Parathyroid adenoma (tissue), 2 donors: ENCODE measurements around the gene MAFB.

Source experiments
- H2AFZ ChIP-seq: fragments of 300-600 bp; sonication (generic); one replicate; pipeline ENCODE4 v1.7.0; 2017; ENCODE audit warnings: antibody characterized with exemption, mild to moderate bottlenecking
- H3K27ac ChIP-seq: fragments of 300-600 bp; sonication (generic); one replicate; pipeline ENCODE4 v1.7.0; 2017
- H3K27me3 ChIP-seq: fragments of 300-600 bp; sonication (generic); one replicate; pipeline ENCODE4 v1.7.0; 2017; ENCODE audit warnings: low read length; ENCODE audit not compliant: control insufficient read depth, insufficient read depth
- H3K36me3 ChIP-seq: fragments of 300-600 bp; sonication (generic); one replicate; pipeline ENCODE4 v1.7.0; 2017; ENCODE audit warnings: low read length; ENCODE audit not compliant: control insufficient read depth, insufficient read depth
- H3K4me1 ChIP-seq: fragments of 300-600 bp; sonication (generic); one replicate; pipeline ENCODE4 v1.7.0; 2017; ENCODE audit warnings: control low read depth
- H3K4me2 ChIP-seq: fragments of 300-600 bp; sonication (generic); one replicate; pipeline ENCODE4 v1.7.0; 2017; ENCODE audit warnings: low read length
- H3K4me3 ChIP-seq: fragments of 300-600 bp; sonication (generic); one replicate; pipeline ENCODE4 v1.7.0; 2017; ENCODE audit warnings: low read depth, low read length
- H3K79me2 ChIP-seq: fragments of 300-600 bp; sonication (generic); one replicate; pipeline ENCODE4 v1.7.0; 2017; ENCODE audit warnings: control low read depth
- H3K9ac ChIP-seq: fragments of 300-600 bp; sonication (generic); one replicate; pipeline ENCODE4 v1.7.0; 2017; ENCODE audit warnings: mild to moderate bottlenecking
- H3K9me3 ChIP-seq: fragments of 300-600 bp; sonication (generic); one replicate; pipeline ENCODE4 v1.7.0; 2017; ENCODE audit warnings: low read length; ENCODE audit not compliant: control insufficient read depth
- TF ChIP-seq, protein P1 (sequence below): fragments of 300-600 bp; sonication (generic); IDR thresholded peaks from one replicate; pipeline ENCODE4 v1.7.0; 2017; ENCODE audit warnings: antibody characterized with exemption, mild to moderate bottlenecking
- donor health status: primary hyperparathyroidism.

The MAFB gene

DNA sequence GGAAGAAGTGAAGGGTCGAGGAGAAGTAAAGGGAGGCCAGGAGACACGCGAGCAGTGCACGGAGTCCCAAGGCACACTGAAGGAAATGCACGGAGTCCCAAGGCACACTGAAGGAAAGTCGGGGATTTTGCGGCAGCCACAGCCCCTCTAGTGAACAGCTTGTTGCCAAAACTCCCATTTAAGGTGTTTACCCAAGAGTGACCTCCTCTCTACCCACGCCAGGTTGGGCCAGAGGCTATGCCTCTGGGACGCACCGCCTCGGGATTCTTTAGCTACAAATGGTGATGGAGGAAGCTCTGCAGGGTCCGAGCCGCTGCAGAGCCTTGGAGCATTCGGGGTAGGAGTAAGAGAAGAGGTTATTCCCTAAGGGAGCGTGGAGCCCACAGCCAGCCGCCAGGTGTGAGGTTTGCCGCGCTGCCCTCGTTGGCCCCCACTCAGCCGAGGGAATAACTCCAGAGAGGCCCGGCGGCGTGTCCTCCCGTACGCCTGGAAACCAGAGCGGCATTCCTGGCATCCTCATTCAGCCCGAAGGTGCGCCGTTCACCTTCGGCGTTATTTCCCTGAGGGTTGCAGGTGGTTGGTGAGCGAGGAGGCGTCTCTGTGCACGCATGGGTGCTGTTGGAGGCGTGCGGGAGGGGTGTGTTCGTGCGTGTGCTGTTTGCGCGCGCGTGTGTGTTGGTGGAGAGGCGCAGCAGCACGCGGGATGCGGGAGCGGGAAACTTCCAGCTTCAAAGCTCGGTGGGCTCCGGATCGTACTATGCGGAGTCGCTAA lies 3.4 kb upstream of the MAFB start:
- Histone ChIP-seq H3K36me3 (peaks cover 5% of the 10 kb centered on the region), H3K9me3 (no peaks in the 10 kb centered on the region), H3K9ac (peak overlapping the region; percentile 96), H3K27me3 (no peaks in the 10 kb centered on the region), H3K27ac (peak overlapping the region; percentile 98), H3K4me3 (peak overlapping the region; percentile 95), H2AFZ (no peak overlapping the region), H3K4me1 (peaks cover 46% of the 10 kb centered on the region), H3K79me2 (peaks cover 14% of the 10 kb centered on the region), H3K4me2 (peak overlapping the region; percentile 96)
- TF ChIP-seq, protein P1, sequence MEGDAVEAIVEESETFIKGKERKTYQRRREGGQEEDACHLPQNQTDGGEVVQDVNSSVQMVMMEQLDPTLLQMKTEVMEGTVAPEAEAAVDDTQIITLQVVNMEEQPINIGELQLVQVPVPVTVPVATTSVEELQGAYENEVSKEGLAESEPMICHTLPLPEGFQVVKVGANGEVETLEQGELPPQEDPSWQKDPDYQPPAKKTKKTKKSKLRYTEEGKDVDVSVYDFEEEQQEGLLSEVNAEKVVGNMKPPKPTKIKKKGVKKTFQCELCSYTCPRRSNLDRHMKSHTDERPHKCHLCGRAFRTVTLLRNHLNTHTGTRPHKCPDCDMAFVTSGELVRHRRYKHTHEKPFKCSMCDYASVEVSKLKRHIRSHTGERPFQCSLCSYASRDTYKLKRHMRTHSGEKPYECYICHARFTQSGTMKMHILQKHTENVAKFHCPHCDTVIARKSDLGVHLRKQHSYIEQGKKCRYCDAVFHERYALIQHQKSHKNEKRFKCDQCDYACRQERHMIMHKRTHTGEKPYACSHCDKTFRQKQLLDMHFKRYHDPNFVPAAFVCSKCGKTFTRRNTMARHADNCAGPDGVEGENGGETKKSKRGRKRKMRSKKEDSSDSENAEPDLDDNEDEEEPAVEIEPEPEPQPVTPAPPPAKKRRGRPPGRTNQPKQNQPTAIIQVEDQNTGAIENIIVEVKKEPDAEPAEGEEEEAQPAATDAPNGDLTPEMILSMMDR, result no peak

DNA sequence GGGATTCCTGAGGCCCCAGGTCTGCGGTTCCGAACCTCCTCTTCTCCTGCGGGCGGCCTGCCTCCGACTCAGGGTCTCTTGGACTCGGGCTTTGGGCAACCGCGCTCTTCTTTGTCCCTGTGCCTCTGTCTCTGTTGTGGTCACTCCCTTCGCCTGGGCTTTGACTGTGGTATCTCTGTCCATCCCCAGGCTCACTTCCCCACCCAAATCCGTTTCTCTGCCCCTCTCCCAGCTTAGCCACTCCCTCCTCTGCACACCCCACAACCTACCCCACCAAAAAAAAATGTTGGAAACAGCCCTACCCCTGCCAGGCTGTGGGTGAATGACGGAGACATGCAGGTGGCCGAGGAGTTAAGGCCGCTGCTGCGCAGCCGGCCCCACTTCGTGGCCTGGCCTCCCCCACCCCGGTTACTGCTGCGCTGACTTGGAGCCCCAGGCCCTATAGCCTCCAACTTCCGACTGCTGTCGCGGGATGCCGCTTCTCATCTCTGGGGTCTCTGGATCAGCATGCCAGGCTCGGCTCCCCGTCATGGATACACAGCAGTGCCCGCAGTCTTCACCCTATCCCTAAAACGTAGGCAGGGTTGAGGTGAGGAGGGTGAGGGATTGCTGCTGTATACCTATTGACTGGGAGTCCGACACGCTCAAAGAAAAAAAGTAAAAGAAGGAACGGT lies 2.7 kb upstream of the MAFB start:
- no peaks in the 10 kb centered on the region for H3K9me3 ChIP-seq
- peak overlapping the region; percentile 95 for H3K4me3 ChIP-seq
- peak overlapping the region; percentile 96 for H3K4me2 ChIP-seq
- H3K4me1 ChIP-seq, result peaks cover 38% of the 10 kb centered on the region
- peaks cover 13% of the 10 kb centered on the region for H3K36me3 ChIP-seq
- no peak overlapping the region for H2AFZ ChIP-seq
- peak overlapping the region; percentile 96 for H3K9ac ChIP-seq
- H3K79me2 ChIP-seq, result peaks cover 21% of the 10 kb centered on the region
- no peaks in the 10 kb centered on the region for H3K27me3 ChIP-seq
- TF ChIP-seq, protein P1, result no peak
- H3K27ac ChIP-seq, result peak overlapping the region; percentile 98

DNA sequence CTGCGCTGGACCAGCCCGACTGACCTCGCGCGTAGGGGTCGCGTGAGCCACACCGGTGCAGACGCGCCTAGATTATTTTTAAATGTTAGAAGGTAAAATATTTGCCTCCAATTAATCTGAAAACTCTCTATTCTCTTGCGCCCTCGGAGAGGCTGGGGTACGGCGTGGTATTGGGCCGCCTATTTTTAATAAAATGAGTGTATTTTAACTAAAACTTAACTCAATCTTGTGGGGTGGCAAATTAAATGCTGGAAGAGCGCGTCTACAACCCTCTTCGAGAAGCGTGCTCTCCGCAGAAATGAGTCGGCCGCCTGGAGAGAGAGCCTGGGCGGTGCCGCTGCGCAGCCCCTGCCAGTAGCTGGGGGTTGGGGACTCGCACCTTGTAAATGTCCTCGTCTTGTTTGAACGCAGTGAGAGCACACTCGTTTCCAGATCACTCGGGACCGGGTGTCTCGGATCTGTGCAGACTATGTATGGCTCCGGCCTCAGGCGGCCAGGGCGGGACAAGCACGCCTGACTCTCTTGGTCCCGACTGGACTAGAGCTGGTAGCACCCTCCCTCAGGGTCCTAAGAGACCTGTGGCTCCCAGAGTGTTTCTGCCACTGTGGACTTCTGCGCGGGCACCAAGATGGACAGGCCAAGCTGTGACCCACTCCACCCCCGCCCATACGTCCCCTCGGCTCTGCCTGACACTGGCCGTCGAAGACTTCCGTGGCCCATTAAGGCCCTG lies 2.0 kb upstream of the MAFB start:
- H3K9ac ChIP-seq, result peak overlapping the region; percentile 96
- H2AFZ ChIP-seq, result no peak overlapping the region
- H3K4me1 ChIP-seq, result peaks cover 31% of the 10 kb centered on the region
- TF ChIP-seq, protein P1, result no peak
- H3K27me3 ChIP-seq, result no peaks in the 10 kb centered on the region
- H3K9me3 ChIP-seq, result no peaks in the 10 kb centered on the region
- H3K27ac ChIP-seq, result peak overlapping the region; percentile 98
- H3K4me3 ChIP-seq, result peak overlapping the region; percentile 95
- peaks cover 20% of the 10 kb centered on the region for H3K36me3 ChIP-seq
- H3K79me2 ChIP-seq, result peaks cover 28% of the 10 kb centered on the region
- peak overlapping the region; percentile 96 for H3K4me2 ChIP-seq

DNA sequence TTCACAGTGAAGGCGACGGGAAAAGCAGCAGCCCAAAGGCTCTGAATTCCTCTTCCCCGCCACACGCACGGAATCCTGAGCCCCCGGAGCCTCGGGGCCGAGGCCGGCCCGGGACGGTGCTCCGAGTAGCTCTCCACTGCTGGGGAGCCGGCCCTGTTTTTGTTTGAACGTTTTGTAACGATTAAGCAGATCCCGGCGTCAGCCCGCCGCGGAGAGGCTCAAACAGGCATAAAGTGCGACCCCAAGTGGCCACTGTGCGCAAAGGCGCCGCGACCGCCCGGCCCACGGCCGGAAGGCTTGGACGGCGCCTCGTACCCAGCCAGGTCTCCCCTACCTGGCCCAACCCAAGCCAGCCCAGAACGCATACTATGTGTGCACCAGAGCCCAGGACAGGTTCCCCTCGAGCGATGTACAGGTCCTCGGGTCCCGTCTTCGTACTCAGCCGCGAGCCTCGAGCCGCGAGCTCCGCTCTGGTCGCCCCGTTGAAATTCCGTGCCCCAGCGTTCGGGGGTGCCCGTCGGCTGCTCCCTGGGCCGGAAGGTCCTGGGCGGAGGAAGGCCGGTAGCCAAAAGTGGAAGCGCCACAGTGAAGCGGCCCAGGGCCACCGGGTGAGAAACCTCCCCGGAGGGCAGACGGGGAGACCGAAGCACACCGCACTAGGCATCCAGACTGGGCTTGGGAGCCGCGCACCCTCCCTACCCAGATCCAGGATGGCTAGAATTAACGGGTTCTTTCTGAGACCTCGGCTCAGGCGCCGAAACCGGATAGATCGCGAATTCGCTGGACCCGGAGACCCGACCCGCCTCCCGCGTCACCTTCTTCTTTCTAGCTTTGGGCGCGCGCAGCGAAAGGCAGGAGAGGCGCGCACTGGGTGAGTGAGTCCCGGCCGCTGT lies 1.2 kb upstream of the MAFB start:
- Histone ChIP-seq H3K79me2 (peaks cover 36% of the 10 kb centered on the region), H3K27me3 (no peaks in the 10 kb centered on the region), H3K9me3 (no peaks in the 10 kb centered on the region), H3K9ac (peak overlapping the region; percentile 96), H2AFZ (peak overlapping the region; percentile 51), H3K4me1 (peaks cover 25% of the 10 kb centered on the region), H3K4me2 (peak overlapping the region; percentile 96), H3K36me3 (peaks cover 26% of the 10 kb centered on the region), H3K27ac (peak overlapping the region; percentile 98), H3K4me3 (peak overlapping the region; percentile 95)
- TF ChIP-seq, protein P1, result peak; percentile 97
